ENCODE results near the gene RFC4. TPM values are rescaled to one million over a fixed set of nuclear protein-coding genes. Genes with fewer than 3 reads are reported as not detected.

RFC4 gene
- polyA plus RNA-seq, 3 donors = 3.9 to 6.2 (median 4.6) TPM

DNA sequence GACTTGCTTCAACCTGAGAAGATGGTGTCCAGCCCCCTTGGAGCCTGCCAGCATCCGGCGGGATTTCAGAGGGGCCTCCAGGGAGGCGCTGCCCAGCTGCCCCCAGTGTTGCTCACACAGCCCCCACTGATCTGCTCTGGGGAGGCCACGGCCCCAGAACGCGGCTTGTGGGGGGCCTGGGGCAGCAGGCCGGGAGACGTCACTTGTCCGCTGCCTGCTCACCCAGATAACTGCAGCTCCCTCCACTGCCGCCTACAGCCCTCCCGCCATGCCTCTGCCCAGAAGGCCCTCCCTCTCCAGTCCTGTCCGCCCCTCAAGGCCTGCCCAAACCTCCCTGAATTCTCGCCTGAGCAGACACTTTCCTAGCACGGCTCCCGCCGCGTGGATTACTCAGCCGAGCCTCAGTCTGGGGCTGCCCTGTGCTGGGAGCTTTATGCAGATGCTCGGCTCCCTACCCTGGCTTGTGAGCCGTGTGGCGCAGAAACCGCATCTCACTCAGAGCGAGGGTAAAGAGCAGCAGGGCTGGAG lies 19.1 kb upstream of the RFC4 start:
- H3K36me3 Mint-ChIP-seq = peaks cover 2 to 7% of the 10 kb centered on the region in 2 donors
- Histone ChIP-seq H3K9ac (ENCODE audit: insufficient read depth, low read length, poor library complexity, severe bottlenecking) (no peak overlapping the region), H3K4me1 (ENCODE audit: control insufficient read depth in 1 of 2, insufficient read depth in 2 of 2, low read length in 2 of 2) (peaks cover 12 to 29% of the 10 kb centered on the region in 2 donors), H3K9me3 (replicated peaks in 1 of 2; ENCODE audit: control insufficient read depth in 1 of 2, insufficient read depth in 1 of 2, low read length in 2 of 2) (peaks cover 3 to 18% of the 10 kb centered on the region in 2 donors), H3K79me2 (ENCODE audit: insufficient read depth, low read length) (no peaks in the 10 kb centered on the region), H2AFZ (ENCODE audit: insufficient read depth, low read depth, low read length, poor library complexity, severe bottlenecking) (peak overlapping the region; percentile 35), H3K4me3 (replicated peaks in 1 of 3; ENCODE audit: low read depth in 2 of 3, low read length in 3 of 3) (no peak overlapping the region), H3K27me3 (ENCODE audit: control insufficient read depth in 2 of 2, insufficient read depth in 2 of 2, low read length in 2 of 2) (peaks cover 53 to 64% of the 10 kb centered on the region in 2 donors), H4K20me1 (ENCODE audit: insufficient read depth, low read length) (no peaks in the 10 kb centered on the region), H3K4me2 (replicated peaks; ENCODE audit: extremely low read depth, low read length, poor library complexity, severe bottlenecking) (no peak overlapping the region), H3K27ac (ENCODE audit: low read depth in 1 of 2, low read length in 2 of 2) (no peak overlapping the region), H3K36me3 (replicated peaks in 1 of 2; ENCODE audit: control insufficient read depth in 1 of 2, insufficient read depth in 2 of 2, low read length in 2 of 2) (no peaks in the 10 kb centered on the region)
- peak overlapping the region in 1 of 2 donors; percentile 89 for H3K4me3 Mint-ChIP-seq
- peaks cover 23% of the 10 kb centered on the region for H3K4me1 Mint-ChIP-seq
- peaks cover 66 to 71% (median 69%) of the 10 kb centered on the region in 3 donors for H3K27me3 Mint-ChIP-seq (ENCODE audit: low read depth in 3 of 3)
- TF ChIP-seq, protein P1, sequence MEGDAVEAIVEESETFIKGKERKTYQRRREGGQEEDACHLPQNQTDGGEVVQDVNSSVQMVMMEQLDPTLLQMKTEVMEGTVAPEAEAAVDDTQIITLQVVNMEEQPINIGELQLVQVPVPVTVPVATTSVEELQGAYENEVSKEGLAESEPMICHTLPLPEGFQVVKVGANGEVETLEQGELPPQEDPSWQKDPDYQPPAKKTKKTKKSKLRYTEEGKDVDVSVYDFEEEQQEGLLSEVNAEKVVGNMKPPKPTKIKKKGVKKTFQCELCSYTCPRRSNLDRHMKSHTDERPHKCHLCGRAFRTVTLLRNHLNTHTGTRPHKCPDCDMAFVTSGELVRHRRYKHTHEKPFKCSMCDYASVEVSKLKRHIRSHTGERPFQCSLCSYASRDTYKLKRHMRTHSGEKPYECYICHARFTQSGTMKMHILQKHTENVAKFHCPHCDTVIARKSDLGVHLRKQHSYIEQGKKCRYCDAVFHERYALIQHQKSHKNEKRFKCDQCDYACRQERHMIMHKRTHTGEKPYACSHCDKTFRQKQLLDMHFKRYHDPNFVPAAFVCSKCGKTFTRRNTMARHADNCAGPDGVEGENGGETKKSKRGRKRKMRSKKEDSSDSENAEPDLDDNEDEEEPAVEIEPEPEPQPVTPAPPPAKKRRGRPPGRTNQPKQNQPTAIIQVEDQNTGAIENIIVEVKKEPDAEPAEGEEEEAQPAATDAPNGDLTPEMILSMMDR (IDR thresholded peaks at IDR 0.05) = no peak
- peak in 2 of 3 donors; percentile 8 to 9 for DNase-seq
- intact Hi-C loops (cut with micrococcal nuclease) = loop anchor here in 1 of 2 donors (5.0 kb wide), 1 partner anchor 43 kb away; the partner anchor contains the start of gene EIF4A2
- 3% methylated on average over 23 of the region's 23 CpGs for WGBS (ENCODE audit: insufficient coverage)
- H3K9me3 Mint-ChIP-seq = peaks cover 0 to 10% (median 4%) of the 10 kb centered on the region in 7 donors
- H3K27ac Mint-ChIP-seq = no peak overlapping the region

DNA sequence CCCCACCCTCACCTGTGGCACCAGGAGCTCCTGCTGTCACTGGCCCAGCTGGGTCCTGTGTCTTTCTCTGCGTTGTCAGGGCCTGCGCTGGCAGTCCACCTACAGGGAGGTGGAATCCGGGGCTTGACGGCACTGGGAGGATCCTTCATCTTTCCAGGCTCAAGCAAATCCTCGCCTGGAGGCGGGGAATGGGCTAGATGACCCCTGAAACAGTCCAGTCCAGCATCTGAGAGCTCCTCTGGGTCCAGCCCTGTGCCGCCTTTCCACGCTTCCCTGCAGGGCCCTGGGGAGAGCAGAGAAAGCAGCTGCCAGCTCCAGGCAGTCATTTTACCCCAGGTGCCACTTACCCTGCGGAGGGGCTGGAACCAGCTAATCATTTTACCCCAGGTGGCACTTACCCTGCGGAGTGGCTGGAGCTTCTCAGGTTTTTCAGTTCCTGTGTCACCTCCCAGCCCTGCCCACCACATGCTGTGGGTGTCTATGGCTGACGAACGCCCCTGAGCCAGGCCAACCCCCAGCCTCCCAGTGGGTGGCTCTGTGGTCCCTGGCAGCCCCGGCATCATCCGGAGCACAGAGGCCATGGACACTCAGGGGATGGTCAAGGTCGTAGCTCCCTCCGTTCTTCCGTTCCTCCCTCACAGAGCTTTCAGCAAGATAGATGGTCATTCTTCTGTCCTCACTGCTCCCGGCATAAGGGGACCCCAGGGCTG lies 18.3 kb upstream of the RFC4 start:
- 67% methylated on average over 16 of the region's 18 CpGs for WGBS (ENCODE audit: insufficient coverage)
- peaks cover 23% of the 10 kb centered on the region for H3K4me1 Mint-ChIP-seq

More for the DNA sequence above, 18.3 kb upstream of the RFC4 start:
- Histone ChIP-seq H3K4me1 (ENCODE audit: control insufficient read depth in 1 of 2, insufficient read depth in 2 of 2, low read length in 2 of 2) (peaks cover 12 to 29% of the 10 kb centered on the region in 2 donors), H3K4me3 (replicated peaks in 1 of 3; ENCODE audit: low read depth in 2 of 3, low read length in 3 of 3) (no peak overlapping the region), H2AFZ (ENCODE audit: insufficient read depth, low read depth, low read length, poor library complexity, severe bottlenecking) (no peak overlapping the region), H3K9ac (ENCODE audit: insufficient read depth, low read length, poor library complexity, severe bottlenecking) (no peak overlapping the region), H3K9me3 (replicated peaks in 1 of 2; ENCODE audit: control insufficient read depth in 1 of 2, insufficient read depth in 1 of 2, low read length in 2 of 2) (peaks cover 3 to 18% of the 10 kb centered on the region in 2 donors), H3K4me2 (replicated peaks; ENCODE audit: extremely low read depth, low read length, poor library complexity, severe bottlenecking) (no peak overlapping the region), H3K27ac (ENCODE audit: low read depth in 1 of 2, low read length in 2 of 2) (no peak overlapping the region), H3K36me3 (replicated peaks in 1 of 2; ENCODE audit: control insufficient read depth in 1 of 2, insufficient read depth in 2 of 2, low read length in 2 of 2) (no peaks in the 10 kb centered on the region), H3K27me3 (ENCODE audit: control insufficient read depth in 2 of 2, insufficient read depth in 2 of 2, low read length in 2 of 2) (peaks cover 46 to 56% of the 10 kb centered on the region in 2 donors), H3K79me2 (ENCODE audit: insufficient read depth, low read length) (no peaks in the 10 kb centered on the region), H4K20me1 (ENCODE audit: insufficient read depth, low read length) (no peaks in the 10 kb centered on the region)
- Mint-ChIP-seq H3K9me3 (peaks cover 0 to 9% (median 4%) of the 10 kb centered on the region in 7 donors), H3K27ac (no peak overlapping the region), H3K36me3 (peaks cover 2 to 7% of the 10 kb centered on the region in 2 donors), H3K27me3 (ENCODE audit: low read depth in 3 of 3) (peaks cover 59 to 63% (median 62%) of the 10 kb centered on the region in 3 donors), H3K4me3 (peak overlapping the region in 1 of 2 donors; percentile 89)
- intact Hi-C loops (cut with micrococcal nuclease) = loop anchor here in 1 of 2 donors (5.0 kb wide), 1 partner anchor 42 kb away; the partner anchor contains the start of gene EIF4A2
- no peak for DNase-seq
- TF ChIP-seq, protein P1 (IDR thresholded peaks at IDR 0.05) = no peak

All from CD14-positive monocyte (primary cell).